HG02571 (cell line): ENCODE measurements around the gene ALDOB.
"Not testable (repeated sequence)": the region's sequence is repeated elsewhere in the genome, so short reads cannot be mapped to it uniquely, and the experiment has no call there.

Source experiments
- ATAC-seq: cut with Tn5 transposase; IDR thresholded peaks from one replicate; pipeline ENCODE4 v1.9.1; 2021; ENCODE audit warnings: mild to moderate bottlenecking, moderate library complexity; ENCODE audit not compliant: unreplicated experiment

The ALDOB gene

GRCh38 chr9:101388507-101388993, 47.0 kb downstream of the ALDOB start:
- no peak for ATAC-seq

GRCh38 chr9:101387871-101388506, 47.6 kb downstream of the ALDOB start:
- ATAC-seq: peak; percentile 72

- ATAC-seq: not testable (repeated sequence)
Observed at GRCh38 chr9:101384873-101385536, 50.6 kb downstream of the ALDOB start, which contains the start of gene BAAT. Gene BAAT (minus strand): TSS chr9:101385006. CDS start chr9:101371404, 13,602 bp downstream.

- no peak for ATAC-seq
Observed at GRCh38 chr9:101383361-101383760, 52.2 kb downstream of the ALDOB start.

- ATAC-seq: no peak
Observed at GRCh38 chr9:101381833-101382342, 53.7 kb downstream of the ALDOB start.

- ATAC-seq: no peak
Observed at GRCh38 chr9:101381118-101381517, 54.5 kb downstream of the ALDOB start.

- no peak for ATAC-seq
Observed at GRCh38 chr9:101380295-101380694, 55.3 kb downstream of the ALDOB start.

- ATAC-seq: no peak
Observed at GRCh38 chr9:101376111-101376848, 59.3 kb downstream of the ALDOB start.

- ATAC-seq: no peak
Observed at GRCh38 chr9:101375546-101375945, 60.0 kb downstream of the ALDOB start.

GRCh38 chr9:101372327-101373118, 63.1 kb downstream of the ALDOB start:
- no peak for ATAC-seq

- ATAC-seq: no peak
Observed at GRCh38 chr9:101371813-101372212, 63.8 kb downstream of the ALDOB start.
